Measurements from ENCODE around the gene PRUNE1.

Gene PRUNE1

DNA sequence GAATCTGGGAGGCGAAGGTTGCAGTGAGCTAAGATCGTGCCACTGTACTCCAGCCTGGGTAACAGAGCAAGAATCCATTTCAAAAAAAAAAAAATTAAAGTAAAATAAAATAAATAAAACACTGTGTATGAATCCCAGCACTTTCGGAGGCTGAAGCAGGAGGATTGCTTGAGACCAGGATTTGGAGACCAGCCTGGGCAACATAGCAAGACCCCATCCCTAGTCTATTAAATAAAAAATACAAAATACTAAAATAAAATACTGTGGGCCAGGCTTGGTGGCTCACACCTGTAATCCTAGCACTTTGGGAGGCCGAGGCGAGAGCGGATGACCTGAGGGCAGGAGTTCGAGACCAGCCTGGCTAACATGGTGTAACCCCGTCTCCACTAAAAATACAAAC is 23.9 kb downstream of the PRUNE1 start:
- Histone ChIP-seq H3K27me3 (ENCODE audit: low read depth, low read length) (no peaks in the 10 kb centered on the region), H3K9me3 (ENCODE audit: insufficient read depth, low read length) (no peaks in the 10 kb centered on the region), H4K20me1 (ENCODE audit: insufficient read depth, low read length) (no peaks in the 10 kb centered on the region), H3K79me2 (ENCODE audit: low read length) (no peaks in the 10 kb centered on the region), H3K4me3 (ENCODE audit: low read length) (no peak overlapping the region), H3K27ac (ENCODE audit: low read length) (no peak overlapping the region), H3K4me1 (ENCODE audit: low read length) (no peaks in the 10 kb centered on the region), H3K9ac (ENCODE audit: low read length) (no peak overlapping the region), H3K4me2 (ENCODE audit: low read length) (no peak overlapping the region), H3K36me3 (replicated peaks; ENCODE audit: low read depth, low read length) (peaks cover 15% of the 10 kb centered on the region), H2AFZ (ENCODE audit: low read depth, low read length) (no peak overlapping the region)
- TF ChIP-seq CTCF (IDR thresholded peaks at IDR 0.05; ENCODE audit: low read depth, low read length): no peak
- TF ChIP-seq EZH2phosphoT487 (IDR thresholded peaks at IDR 0.05; ENCODE audit: low read depth): no peak

- TF ChIP-seq CTCF (IDR thresholded peaks at IDR 0.05; ENCODE audit: low read depth, low read length) (no peak), EZH2phosphoT487 (IDR thresholded peaks at IDR 0.05; ENCODE audit: low read depth) (no peak)
- Histone ChIP-seq H3K4me3 (ENCODE audit: low read length) (no peak overlapping the region), H2AFZ (ENCODE audit: low read depth, low read length) (no peak overlapping the region), H3K27me3 (ENCODE audit: low read depth, low read length) (no peaks in the 10 kb centered on the region), H3K36me3 (replicated peaks; ENCODE audit: low read depth, low read length) (peaks cover 4% of the 10 kb centered on the region), H3K27ac (ENCODE audit: low read length) (no peak overlapping the region), H3K9me3 (ENCODE audit: insufficient read depth, low read length) (no peaks in the 10 kb centered on the region), H3K4me1 (ENCODE audit: low read length) (no peaks in the 10 kb centered on the region), H3K9ac (ENCODE audit: low read length) (no peak overlapping the region), H4K20me1 (ENCODE audit: insufficient read depth, low read length) (no peaks in the 10 kb centered on the region), H3K79me2 (ENCODE audit: low read length) (no peaks in the 10 kb centered on the region), H3K4me2 (ENCODE audit: low read length) (no peak overlapping the region)
These were observed 26.9 kb downstream of the PRUNE1 start for GRCh38 chr1:151035167-151035566.

DNA sequence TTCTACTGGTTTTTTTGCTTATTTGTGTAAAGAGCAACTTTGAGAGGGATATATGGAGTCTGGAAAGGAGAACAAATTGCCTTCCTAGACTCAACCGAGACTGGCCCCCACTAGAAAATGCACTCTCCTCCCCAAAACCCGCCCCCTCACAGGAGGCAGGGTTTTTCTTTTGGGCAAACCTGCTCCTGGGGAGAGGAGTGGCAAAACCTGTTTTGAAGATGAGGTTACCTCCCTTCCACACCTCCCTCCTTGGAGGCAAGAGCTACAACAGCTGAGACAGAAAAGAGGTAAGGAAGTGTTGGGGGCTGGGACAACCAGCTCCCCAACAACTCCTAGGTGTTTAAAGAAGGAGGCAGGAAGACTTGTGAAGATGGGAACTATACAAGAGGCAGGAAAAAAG is 28.1 kb downstream of the PRUNE1 start, which contains the start of gene BNIPL:
BNIPL (plus strand) TSS at position 231 of the 400 bp plus-strand sequence; CDS start at position 371, 140 bp downstream.
- no peaks in the 10 kb centered on the region for H3K9me3 ChIP-seq (ENCODE audit: insufficient read depth, low read length)
- H3K4me2 ChIP-seq (ENCODE audit: low read length): no peak within 1 kb of the TSS
- TF ChIP-seq CTCF (IDR thresholded peaks at IDR 0.05; ENCODE audit: low read depth, low read length) (no peak), EZH2phosphoT487 (IDR thresholded peaks at IDR 0.05; ENCODE audit: low read depth) (no peak)
- no peak within 1 kb of the TSS for H2AFZ ChIP-seq (ENCODE audit: low read depth, low read length)
- H3K79me2 ChIP-seq (ENCODE audit: low read length): no peaks in the 10 kb centered on the region
- no peak within 1 kb of the TSS for H3K9ac ChIP-seq (ENCODE audit: low read length)
- H3K4me3 ChIP-seq (ENCODE audit: low read length): no peak within 1 kb of the TSS
- no peaks in the 10 kb centered on the region for H3K4me1 ChIP-seq (ENCODE audit: low read length)
- peaks cover 4% of the 10 kb centered on the region for H3K36me3 ChIP-seq (replicated peaks; ENCODE audit: low read depth, low read length)
- H3K27me3 ChIP-seq (ENCODE audit: low read depth, low read length): no peaks in the 10 kb centered on the region
- no peak within 1 kb of the TSS for H3K27ac ChIP-seq (ENCODE audit: low read length)
- no peaks in the 10 kb centered on the region for H4K20me1 ChIP-seq (ENCODE audit: insufficient read depth, low read length)

GRCh38 chr1:151037032-151037431 is 28.8 kb downstream of the PRUNE1 start:
- no peak overlapping the region for H3K27ac ChIP-seq (ENCODE audit: low read length)
- no peaks in the 10 kb centered on the region for H3K79me2 ChIP-seq (ENCODE audit: low read length)
- no peak overlapping the region for H2AFZ ChIP-seq (ENCODE audit: low read depth, low read length)
- no peak overlapping the region for H3K4me3 ChIP-seq (ENCODE audit: low read length)
- H3K36me3 ChIP-seq (replicated peaks; ENCODE audit: low read depth, low read length): peaks cover 4% of the 10 kb centered on the region
- no peaks in the 10 kb centered on the region for H3K27me3 ChIP-seq (ENCODE audit: low read depth, low read length)
- TF ChIP-seq EZH2phosphoT487 (IDR thresholded peaks at IDR 0.05; ENCODE audit: low read depth) (no peak), CTCF (IDR thresholded peaks at IDR 0.05; ENCODE audit: low read depth, low read length) (no peak)
- H3K4me1 ChIP-seq (ENCODE audit: low read length): no peaks in the 10 kb centered on the region
- H3K4me2 ChIP-seq (ENCODE audit: low read length): no peak overlapping the region
- H4K20me1 ChIP-seq (ENCODE audit: insufficient read depth, low read length): no peaks in the 10 kb centered on the region
- H3K9me3 ChIP-seq (ENCODE audit: insufficient read depth, low read length): no peaks in the 10 kb centered on the region
- no peak overlapping the region for H3K9ac ChIP-seq (ENCODE audit: low read length)
